Breast epithelium (tissue), 3 donors: ENCODE results near the gene TUBA3D.
"Not testable (repeated sequence)": the region's sequence is repeated elsewhere in the genome, so short reads cannot be mapped to it uniquely, and the experiment has no call there.

Source experiments
- POLR2AphosphoS5 ChIP-seq, 3 donors: sonication (generic); formaldehyde crosslinking; IDR thresholded peaks; one replicate each; pipeline ENCODE4 v1.6.1; 2017; ENCODE audit warnings: antibody characterized with exemption in 3 of 3
- TF ChIP-seq, protein P1 (sequence below), 3 donors: fragments of 450-650 bp; IDR thresholded peaks; one replicate each; pipeline ENCODE4 v1.5.1; 2016 to 2017; ENCODE audit warnings: antibody characterized with exemption in 3 of 3, mild to moderate bottlenecking in 3 of 3, moderate library complexity in 3 of 3

DNA sequence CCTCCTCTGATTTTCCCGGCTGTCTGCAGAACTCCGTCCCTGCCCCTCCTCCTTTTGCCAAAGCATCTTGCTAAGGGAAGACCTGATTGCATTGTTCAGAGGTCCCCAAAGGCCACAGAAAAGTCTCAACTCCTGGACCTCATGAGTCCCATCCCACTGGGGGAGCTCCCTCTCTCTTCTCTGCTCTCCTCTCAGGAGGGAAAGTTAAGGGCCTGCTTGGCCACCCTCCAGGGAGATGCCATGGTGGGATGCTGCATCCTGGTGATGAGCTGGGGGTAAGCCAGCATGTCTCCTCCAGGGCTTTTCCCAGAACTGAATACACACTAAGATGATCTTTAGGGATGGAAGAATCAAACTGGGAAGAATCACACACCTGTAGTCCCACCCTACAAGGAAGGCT, 2.7 kb upstream of the TUBA3D start:
- TF ChIP-seq, protein P1, sequence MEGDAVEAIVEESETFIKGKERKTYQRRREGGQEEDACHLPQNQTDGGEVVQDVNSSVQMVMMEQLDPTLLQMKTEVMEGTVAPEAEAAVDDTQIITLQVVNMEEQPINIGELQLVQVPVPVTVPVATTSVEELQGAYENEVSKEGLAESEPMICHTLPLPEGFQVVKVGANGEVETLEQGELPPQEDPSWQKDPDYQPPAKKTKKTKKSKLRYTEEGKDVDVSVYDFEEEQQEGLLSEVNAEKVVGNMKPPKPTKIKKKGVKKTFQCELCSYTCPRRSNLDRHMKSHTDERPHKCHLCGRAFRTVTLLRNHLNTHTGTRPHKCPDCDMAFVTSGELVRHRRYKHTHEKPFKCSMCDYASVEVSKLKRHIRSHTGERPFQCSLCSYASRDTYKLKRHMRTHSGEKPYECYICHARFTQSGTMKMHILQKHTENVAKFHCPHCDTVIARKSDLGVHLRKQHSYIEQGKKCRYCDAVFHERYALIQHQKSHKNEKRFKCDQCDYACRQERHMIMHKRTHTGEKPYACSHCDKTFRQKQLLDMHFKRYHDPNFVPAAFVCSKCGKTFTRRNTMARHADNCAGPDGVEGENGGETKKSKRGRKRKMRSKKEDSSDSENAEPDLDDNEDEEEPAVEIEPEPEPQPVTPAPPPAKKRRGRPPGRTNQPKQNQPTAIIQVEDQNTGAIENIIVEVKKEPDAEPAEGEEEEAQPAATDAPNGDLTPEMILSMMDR (IDR thresholded peaks at IDR 0.05): not testable (repeated sequence)
- not testable (repeated sequence) for TF ChIP-seq POLR2AphosphoS5 (IDR thresholded peaks at IDR 0.05)
